SK-N-SH (cell line): ENCODE measurements around the gene EIF5A2. TPM values are rescaled to one million over a fixed set of nuclear protein-coding genes. Genes with fewer than 3 reads are reported as not detected.
"Not testable (repeated sequence)": the region's sequence is repeated elsewhere in the genome, so short reads cannot be mapped to it uniquely, and the experiment has no call there.

Source experiments
- CTCF ChIA-PET: fragments of 300-600, 350-600 bp; formaldehyde crosslinking; extraction: SDS; loops from one replicate; lab custom pipeline; 2021; lab: Yijun Ruan, JAX
- POLR2A ChIA-PET: fragments of 350-600 bp; sonication (Branson Sonifier 250); formaldehyde crosslinking; extraction: SDS; loops from one replicate; lab custom pipeline; 2020; ENCODE audit warnings: antibody characterized with exemption, inconsistent platforms; lab: Yijun Ruan, JAX
- DNase-seq: peaks from one replicate; pipeline ENCODE4 v3.0.0; 2012
- H2AFZ ChIP-seq: fragments of 200-600 bp; sonication (generic); 2 replicates; pipeline ENCODE4 v1.8.1; 2016; ENCODE audit warnings: antibody characterized with exemption, mild to moderate bottlenecking, low read depth
- H3F3A ChIP-seq: fragments of 200-600 bp; sonication (generic); replicated peaks from 2 replicates; pipeline ENCODE3; 2016; ENCODE audit warnings: antibody characterized with exemption, mild to moderate bottlenecking; ENCODE audit not compliant: insufficient read depth
- H3K27ac ChIP-seq, 2 experiments: fragments of 200-500 bp in 1 of 2; fragments of 200-600 bp in 1 of 2; sonication (Bioruptor generic) in 1 of 2; sonication (generic), shearing (Covaris generic) in 1 of 2; 2 replicates each; pipeline versions ENCODE4 v1.5.1 to v1.6.1; 2014 to 2016; ENCODE audit warnings: low read depth in 2 of 2, inconsistent platforms in 1 of 2, low read length in 1 of 2, mild to moderate bottlenecking in 1 of 2, mixed read lengths in 1 of 2
- H3K27me3 ChIP-seq: fragments of 200-600 bp; sonication (generic), shearing (Covaris generic); 2 replicates; pipeline ENCODE4 v1.6.1; 2016; ENCODE audit warnings: mixed run types; ENCODE audit not compliant: insufficient read depth
- H3K36me3 ChIP-seq, 2 experiments: fragments of 200-500 bp in 1 of 2; fragments of 200-600 bp in 1 of 2; sonication (Bioruptor generic) in 1 of 2; sonication (generic) in 1 of 2; replicated peaks in 1 of 2; 2 replicates each; pipeline versions ENCODE3 to v1.5.1; 2014 to 2016; ENCODE audit warnings: low read length in 1 of 2, mild to moderate bottlenecking in 1 of 2; ENCODE audit not compliant: insufficient read depth in 2 of 2, control insufficient read depth in 1 of 2
- H3K4me1 ChIP-seq, 2 experiments: fragments of 200-500 bp in 1 of 2; fragments of 200-600 bp in 1 of 2; sonication (Bioruptor generic) in 1 of 2; sonication (generic), shearing (Covaris generic) in 1 of 2; 2 replicates each; pipeline versions ENCODE4 v1.5.1 to v1.6.1; 2014 to 2016; ENCODE audit warnings: low read depth in 1 of 2, low read length in 1 of 2, mixed run types in 1 of 2; ENCODE audit not compliant: insufficient read depth in 2 of 2, control insufficient read depth in 1 of 2
- H3K4me2 ChIP-seq: fragments of 200-600 bp; sonication (generic), shearing (Covaris generic); 2 replicates; pipeline ENCODE4 v1.6.1; 2017; ENCODE audit warnings: mixed run types
- H3K4me3 ChIP-seq, 2 experiments: fragments of 200-500 bp in 1 of 2; fragments of 200-600 bp in 1 of 2; sonication (Bioruptor generic) in 1 of 2; sonication (generic), shearing (Covaris generic) in 1 of 2; 2 replicates each; pipeline versions ENCODE4 v1.5.1 to v1.8.1; 2014 to 2016; ENCODE audit warnings: low read depth in 2 of 2, inconsistent platforms in 1 of 2, low read length in 1 of 2, mild to moderate bottlenecking in 1 of 2, mixed read lengths in 1 of 2, moderate library complexity in 1 of 2
- H3K79me2 ChIP-seq: fragments of 200-600 bp; sonication (generic); 2 replicates; pipeline ENCODE4 v1.8.1; 2017; ENCODE audit warnings: mild to moderate bottlenecking; ENCODE audit not compliant: insufficient read depth
- H3K9ac ChIP-seq: fragments of 200-600 bp; sonication (generic); 2 replicates; pipeline ENCODE4 v1.6.1; 2017; ENCODE audit warnings: mixed run types
- H3K9me2 ChIP-seq: fragments of 200-600 bp; sonication (generic); 2 replicates; pipeline ENCODE4 v1.6.1; 2017; ENCODE audit warnings: mixed run types
- H3K9me3 ChIP-seq: fragments of 200-600 bp; sonication (generic); 2 replicates; pipeline ENCODE4 v1.6.1; 2017; ENCODE audit warnings: mixed run types, mild to moderate bottlenecking, moderate library complexity
- H4K20me1 ChIP-seq: fragments of 200-600 bp; sonication (generic); 2 replicates; pipeline ENCODE4 v1.6.1; 2017; ENCODE audit warnings: mild to moderate bottlenecking, mixed run types; ENCODE audit not compliant: insufficient read depth
- JUND ChIP-seq: IDR thresholded peaks from 2 replicates; pipeline ENCODE4 v1.4.0; 2012
- NRF1 ChIP-seq: IDR thresholded peaks from 2 replicates; pipeline ENCODE4 v1.6.1; 2012; ENCODE audit warnings: low read depth, mild to moderate bottlenecking, low read length
- POLR2AphosphoS5 ChIP-seq: IDR thresholded peaks from 2 replicates; pipeline ENCODE4 v1.6.1; 2012; ENCODE audit warnings: low read depth, low read length
- SMC3 ChIP-seq: IDR thresholded peaks from 2 replicates; pipeline ENCODE4 v1.6.1; 2012; ENCODE audit warnings: low read depth, low read length, improper control_type of control experiment
- WGBS: methylation state at CpG from one replicate; pipeline ENCODE4 v1.1.6; 2017; ENCODE audit warnings: low lambda C conversion rate; 5-methylcytosine and 5-hydroxymethylcytosine counted together
- polyA plus RNA-seq, 3 experiments: library from polyadenylated mRNA; depleted of rRNA; stranded (reverse); fragments of >200 nt; gene quantifications; 2 replicates each; pipeline ENCODE4 v1.2.3, GENCODE V29; 2012
- TF ChIP-seq, protein P1 (sequence below): fragments of 150-350 bp; IDR thresholded peaks from 2 replicates; pipeline ENCODE4 v1.6.1; 2016; ENCODE audit warnings: mild to moderate bottlenecking, low read depth, low read length
- TF ChIP-seq, protein P2 (sequence below): IDR thresholded peaks from 2 replicates; pipeline ENCODE4 v1.4.0; 2012; ENCODE audit warnings: low read depth, borderline replicate concordance
- TF ChIP-seq, protein P3 (sequence below): fragments of 150-350 bp; IDR thresholded peaks from 2 replicates; pipeline ENCODE4 v1.6.1; 2017; ENCODE audit warnings: antibody characterized with exemption, low read length, low read depth, borderline replicate concordance

Gene EIF5A2
- polyA plus RNA-seq, 1 of the 3 experiments (the other 2 are of a cell fraction), result 2.7 TPM

DNA sequence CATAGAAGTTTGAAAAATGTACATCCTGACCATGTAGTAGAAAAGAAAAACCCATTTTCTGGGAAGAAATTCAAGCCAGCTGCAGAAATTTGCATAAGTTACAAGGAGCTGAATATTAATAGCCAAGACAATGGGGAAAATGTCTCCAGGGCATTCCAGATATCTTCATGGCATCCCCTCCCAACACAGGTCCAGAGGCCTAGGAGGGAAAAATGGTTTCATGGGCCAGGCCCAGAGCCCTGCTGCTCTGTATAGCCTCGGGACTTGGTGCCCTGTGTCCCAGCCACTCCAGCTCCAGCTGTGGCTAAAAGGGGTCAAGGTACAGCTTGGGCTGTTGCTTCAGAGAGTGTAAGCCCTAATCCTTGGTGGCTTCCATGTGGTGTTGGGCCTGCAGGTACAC lies 11.2 kb downstream of the EIF5A2 start:
- H3F3A ChIP-seq, H3K79me2 ChIP-seq, DNase-seq, H3K4me1 ChIP-seq, H3K9me3 ChIP-seq, H3K27me3 ChIP-seq, H4K20me1 ChIP-seq, H3K4me2 ChIP-seq, H3K9ac ChIP-seq, H3K9me2 ChIP-seq, CTCF ChIA-PET, H3K4me3 ChIP-seq, H2AFZ ChIP-seq, POLR2A ChIA-PET, H3K27ac ChIP-seq: not testable (repeated sequence)
- WGBS, result no CpG with 5 or more reads among the region's 1 CpG
- H3K36me3 ChIP-seq, result peaks cover 0 to 20% of the 10 kb centered on the region in 2 experiments

DNA sequence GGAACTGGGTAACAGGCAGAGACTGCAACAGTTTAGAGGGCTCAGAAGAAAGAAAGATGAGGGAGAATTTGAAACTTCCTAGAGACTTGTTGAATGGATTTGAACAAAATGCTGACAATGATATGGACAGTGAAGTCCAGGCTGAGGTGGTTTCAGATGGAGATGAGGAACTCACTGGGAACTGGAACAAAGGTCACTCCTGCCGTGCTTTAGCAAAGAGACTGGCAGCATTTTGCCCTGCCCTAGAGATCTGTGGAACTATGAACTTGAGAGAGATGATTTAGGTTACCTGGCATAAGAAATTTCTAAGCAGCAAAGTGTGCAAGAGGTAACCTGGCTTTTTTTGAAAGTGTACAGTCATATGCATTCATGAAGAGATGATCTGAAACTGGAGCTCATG lies 11.7 kb downstream of the EIF5A2 start:
- CTCF ChIA-PET, result no interaction called here
- POLR2A ChIA-PET, result no interaction called here
- Histone ChIP-seq H3K27me3 (no peaks in the 10 kb centered on the region), H3K9ac (no peak overlapping the region), H3K9me3 (no peaks in the 10 kb centered on the region), H3K9me2 (no peaks in the 10 kb centered on the region), H3K4me1 (no peaks in the 10 kb centered on the region), H3K36me3 (peaks cover 0 to 20% of the 10 kb centered on the region in 2 experiments), H3K4me3 (no peak overlapping the region), H3K4me2 (no peak overlapping the region), H2AFZ (no peak overlapping the region), H3K79me2 (peaks cover 3% of the 10 kb centered on the region; the same call in 1 of the 2 replicates), H3F3A (no peaks in the 10 kb centered on the region)
- WGBS, result 89% methylated on average over 1 of the region's 1 CpG
- TF ChIP-seq, protein P1, sequence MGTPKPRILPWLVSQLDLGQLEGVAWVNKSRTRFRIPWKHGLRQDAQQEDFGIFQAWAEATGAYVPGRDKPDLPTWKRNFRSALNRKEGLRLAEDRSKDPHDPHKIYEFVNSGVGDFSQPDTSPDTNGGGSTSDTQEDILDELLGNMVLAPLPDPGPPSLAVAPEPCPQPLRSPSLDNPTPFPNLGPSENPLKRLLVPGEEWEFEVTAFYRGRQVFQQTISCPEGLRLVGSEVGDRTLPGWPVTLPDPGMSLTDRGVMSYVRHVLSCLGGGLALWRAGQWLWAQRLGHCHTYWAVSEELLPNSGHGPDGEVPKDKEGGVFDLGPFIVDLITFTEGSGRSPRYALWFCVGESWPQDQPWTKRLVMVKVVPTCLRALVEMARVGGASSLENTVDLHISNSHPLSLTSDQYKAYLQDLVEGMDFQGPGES, result no peak
- TF ChIP-seq SMC3 (no peak), JUND (no peak), NRF1 (no peak), POLR2AphosphoS5 (no peak)
- TF ChIP-seq, protein P2, sequence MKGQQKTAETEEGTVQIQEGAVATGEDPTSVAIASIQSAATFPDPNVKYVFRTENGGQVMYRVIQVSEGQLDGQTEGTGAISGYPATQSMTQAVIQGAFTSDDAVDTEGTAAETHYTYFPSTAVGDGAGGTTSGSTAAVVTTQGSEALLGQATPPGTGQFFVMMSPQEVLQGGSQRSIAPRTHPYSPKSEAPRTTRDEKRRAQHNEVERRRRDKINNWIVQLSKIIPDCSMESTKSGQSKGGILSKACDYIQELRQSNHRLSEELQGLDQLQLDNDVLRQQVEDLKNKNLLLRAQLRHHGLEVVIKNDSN, result no peak
- TF ChIP-seq, protein P3, sequence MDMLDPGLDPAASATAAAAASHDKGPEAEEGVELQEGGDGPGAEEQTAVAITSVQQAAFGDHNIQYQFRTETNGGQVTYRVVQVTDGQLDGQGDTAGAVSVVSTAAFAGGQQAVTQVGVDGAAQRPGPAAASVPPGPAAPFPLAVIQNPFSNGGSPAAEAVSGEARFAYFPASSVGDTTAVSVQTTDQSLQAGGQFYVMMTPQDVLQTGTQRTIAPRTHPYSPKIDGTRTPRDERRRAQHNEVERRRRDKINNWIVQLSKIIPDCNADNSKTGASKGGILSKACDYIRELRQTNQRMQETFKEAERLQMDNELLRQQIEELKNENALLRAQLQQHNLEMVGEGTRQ, result no peak
- TF ChIP-seq, all 33 proteins: peak for 0
- Histone ChIP-seq H4K20me1 (no peaks in the 10 kb centered on the region), H3K27ac (no peak overlapping the region)
- DNase-seq, result no peak

DNA sequence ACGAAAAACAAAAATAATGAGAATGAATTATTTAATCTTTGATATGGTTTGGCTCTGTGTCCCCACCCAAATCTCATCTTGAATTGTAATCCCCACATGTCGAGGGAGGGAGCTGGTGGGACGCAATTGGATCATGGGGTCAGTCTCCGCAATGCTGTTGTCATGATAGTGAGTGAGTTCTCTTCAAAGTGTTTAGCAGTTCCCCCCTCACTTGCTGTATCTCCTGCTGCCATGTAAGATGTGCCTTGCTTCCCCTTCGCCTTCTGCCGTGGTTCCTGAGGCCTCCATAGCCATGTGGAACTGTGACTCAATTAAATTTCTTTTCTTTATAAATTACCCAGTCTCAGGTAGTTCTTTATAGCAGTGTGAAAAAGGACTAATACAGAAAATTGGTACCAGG lies 12.1 kb downstream of the EIF5A2 start:
- DNase-seq, H3K79me2 ChIP-seq, H3F3A ChIP-seq, H3K4me1 ChIP-seq, H4K20me1 ChIP-seq, H2AFZ ChIP-seq, H3K9me3 ChIP-seq, H3K4me2 ChIP-seq, H3K9me2 ChIP-seq, H3K27me3 ChIP-seq, H3K9ac ChIP-seq, POLR2A ChIA-PET, H3K27ac ChIP-seq, H3K4me3 ChIP-seq: not testable (repeated sequence)
- CTCF ChIA-PET, result interaction anchor here (1.1 kb wide), 1 partner anchor 9 kb away, joined by 3 read pairs; no protein-coding TSS in a partner anchor
- WGBS, result 97% methylated on average over 6 of the region's 6 CpGs
- peaks cover 3 to 24% of the 10 kb centered on the region in 2 experiments for H3K36me3 ChIP-seq
